A549 (cell line): ENCODE measurements around the gene ANTXR1. TPM values are rescaled to one million over a fixed set of nuclear protein-coding genes. Genes with fewer than 3 reads are reported as not detected.

Experiments
- ATAC-seq, 2 experiments: fragments of 200-7000 bp in 1 of 2; fragments of >200 bp in 1 of 2; cut with Nextera tagmentation in 1 of 2; cut with Tn5 transposase in 1 of 2; 3 replicates each; pipeline versions ENCODE4 v1.8.0 to v1.9.1; 2018 to 2020; ENCODE audit warnings: mild to moderate bottlenecking in 1 of 2, moderate library complexity in 1 of 2
- CTCF ChIA-PET: fragments of 300-600 bp; sonication (Branson Sonifier 250); formaldehyde crosslinking; extraction: SDS; loops from one replicate; lab custom pipeline; 2021; ENCODE audit warnings: antibody characterized with exemption, inconsistent platforms; lab: Yijun Ruan, JAX
- POLR2A ChIA-PET: fragments of 350-600 bp; formaldehyde crosslinking; extraction: SDS; loops from one replicate; lab custom pipeline; 2021; ENCODE audit warnings: antibody characterized with exemption, inconsistent platforms; lab: Yijun Ruan, JAX
- DNase-seq, 2 experiments: peaks; one replicate each; pipeline versions ENCODE4 v3.0.0 to v3.0.0-alpha.2; 2011 to 2016; ENCODE audit warnings: low read depth in 1 of 2, low spot score in 1 of 2
- FAIRE-seq: peaks from 2 replicates; lab custom pipeline; 2011; peaks lifted over from hg19 to GRCh38; lab: Jason Lieb, UNC
- H3K27ac ChIP-seq, 2 experiments: fragments of >200 bp; sonication (Bioruptor Twin); formaldehyde crosslinking; 3 replicates each; pipeline ENCODE4 v1.5.1; 2016 to 2017
- H3K4me1 ChIP-seq: fragments of >200 bp; sonication (Bioruptor Twin); formaldehyde crosslinking; 3 replicates; pipeline ENCODE4 v1.6.1; 2016
- H3K4me2 ChIP-seq: fragments of >200 bp; sonication (Bioruptor Twin); formaldehyde crosslinking; 3 replicates; pipeline ENCODE4 v1.6.1; 2016
- H3K4me3 ChIP-seq: fragments of >200 bp; sonication (Bioruptor Twin); formaldehyde crosslinking; 3 replicates; pipeline ENCODE4 v1.5.1; 2016
- H3K9me3 ChIP-seq: fragments of >200 bp; sonication (Bioruptor Twin); formaldehyde crosslinking; 3 replicates; pipeline ENCODE4 v1.6.1; 2016
- FOSB ChIP-seq: fragments of 250-450 bp; sonication (Bioruptor Pico); IDR thresholded peaks from 2 replicates; pipeline ENCODE4 v1.5.0; 2020; ENCODE audit warnings: mild to moderate bottlenecking, moderate library complexity
- HEYL ChIP-seq: fragments of 250-450 bp; sonication (Bioruptor Pico); IDR thresholded peaks from 2 replicates; pipeline ENCODE4 v1.8.0; 2021; ENCODE audit warnings: mild to moderate bottlenecking, moderate library complexity
- HMGXB4 ChIP-seq: fragments of 250-450 bp; sonication (Bioruptor Pico); IDR thresholded peaks from 2 replicates; pipeline ENCODE4 v1.5.0; 2021; ENCODE audit warnings: mild to moderate bottlenecking, moderate library complexity, borderline replicate concordance
- HOXB5 ChIP-seq: fragments of 250-450 bp; sonication (Bioruptor Pico); IDR thresholded peaks from 2 replicates; pipeline ENCODE4 v1.5.0; 2020; ENCODE audit warnings: mild to moderate bottlenecking, moderate library complexity
- NPAS2 ChIP-seq: fragments of 250-450 bp; sonication (Bioruptor Pico); IDR thresholded peaks from 2 replicates; pipeline ENCODE4 v1.8.0; 2022; ENCODE audit warnings: mild to moderate bottlenecking, moderate library complexity, borderline replicate concordance
- REST ChIP-seq: fragments of 200-600 bp; sonication (generic); IDR thresholded peaks from 2 replicates; pipeline ENCODE4 v1.6.1; 2016; ENCODE audit warnings: antibody characterized with exemption, mild to moderate bottlenecking, moderate library complexity
- SMC3 ChIP-seq: fragments of >200 bp; sonication (Bioruptor Twin); formaldehyde crosslinking; IDR thresholded peaks from 3 replicates; pipeline ENCODE4 v1.6.1; 2018; ENCODE audit warnings: inconsistent platforms
- TFCP2L1 ChIP-seq: fragments of 250-450 bp; sonication (Bioruptor Pico); IDR thresholded peaks from 2 replicates; pipeline ENCODE4 v1.5.0; 2021; ENCODE audit warnings: mild to moderate bottlenecking
- USF2 ChIP-seq: fragments of 450-650 bp; IDR thresholded peaks from 2 replicates; pipeline ENCODE4 v1.6.1; 2014; ENCODE audit warnings: antibody characterized with exemption
- ZNF302 ChIP-seq: fragments of 250-450 bp; sonication (Bioruptor Pico); IDR thresholded peaks from 2 replicates; pipeline ENCODE4 v1.9.0; 2021; ENCODE audit warnings: inconsistent platforms, mild to moderate bottlenecking, moderate library complexity
- WGBS: methylation state at CpG from one replicate; pipeline ENCODE4 v1.1.6; 2017; ENCODE audit errors: missing lambda C conversion rate; 5-methylcytosine and 5-hydroxymethylcytosine counted together
- polyA plus RNA-seq, 4 experiments: library from polyadenylated mRNA; depleted of rRNA in 3 of 4; stranded (reverse); fragments of >200 nt; fragmentation: RNase III in 1 of 4; extraction: RNeasy Plus Mini Kit Qiagen cat#74134 plus additional on column Dnase treatment in 1 of 4; gene quantifications; 2 replicates in 3 of 4; 3 replicates in 1 of 4; pipeline ENCODE4 v1.2.3, GENCODE V29; 2011 to 2017

Gene ANTXR1
- polyA plus RNA-seq, 2 of the 4 experiments (the other 2 are of a cell fraction), result 161 to 194 TPM

- H3K27ac ChIP-seq, result peak overlapping the region; percentile 74 to 84
- FAIRE-seq, result no peak
- WGBS, result 96% methylated on average over 7 of the region's 7 CpGs
These were observed 150.6 kb downstream of the ANTXR1 start for GRCh38 chr2:69163556-69163955.

GRCh38 chr2:69164061-69164778 lies 151.2 kb downstream of the ANTXR1 start:
- ATAC-seq, result no peak
- peak overlapping the region; percentile 74 to 84; a peak in 5 of 6 replicates for H3K27ac ChIP-seq
- TF ChIP-seq TFCP2L1 (CRISPR knock-in tag) (no peak), USF2 (no peak), HMGXB4 (CRISPR knock-in tag) (no peak), REST (no peak), ZNF302 (CRISPR knock-in tag) (no peak)
- no peak for DNase-seq
- 89% methylated on average over 8 of the region's 8 CpGs for WGBS
- ChIA-PET POLR2A (no interaction called here), CTCF (interaction anchor here (0.7 to 3.1 kb wide), 6 partner anchors 9 to 143 kb away, joined by 3 to 17 read pairs (median 4); no protein-coding TSS in a partner anchor)
- H3K4me1 ChIP-seq, result peaks cover 52% of the 10 kb centered on the region
- H3K4me2 ChIP-seq, result no peak overlapping the region
- no peak overlapping the region for H3K4me3 ChIP-seq
- no peak for FAIRE-seq
- no peaks in the 10 kb centered on the region for H3K9me3 ChIP-seq

More at GRCh38 chr2:69163556-69163955, 150.6 kb downstream of the ANTXR1 start:
- TF ChIP-seq REST, result no peak
- no peaks in the 10 kb centered on the region for H3K9me3 ChIP-seq
- no peak for DNase-seq
- POLR2A ChIA-PET, result interaction anchor here (0.7 to 1.7 kb wide), 4 partner anchors 80 to 143 kb away, joined by 3 to 6 read pairs (median 4); no protein-coding TSS in a partner anchor
- CTCF ChIA-PET, result interaction anchor here (0.6 to 3.1 kb wide), 4 partner anchors 10 to 187 kb away, joined by 3 to 17 read pairs (median 3); no protein-coding TSS in a partner anchor
- H3K4me3 ChIP-seq, result no peak overlapping the region
- H3K4me2 ChIP-seq, result peak overlapping the region; percentile 68
- ATAC-seq, result no peak
- H3K4me1 ChIP-seq, result peaks cover 49% of the 10 kb centered on the region

- ATAC-seq (no peak), FAIRE-seq (no peak)
- POLR2A ChIA-PET, result no interaction called here
- Histone ChIP-seq H3K4me1 (peaks cover 49% of the 10 kb centered on the region), H3K4me3 (no peak overlapping the region), H3K9me3 (no peaks in the 10 kb centered on the region)
- TF ChIP-seq HOXB5 (CRISPR knock-in tag) (no peak), FOSB (CRISPR knock-in tag) (no peak), NPAS2 (CRISPR knock-in tag) (no peak), SMC3 (no peak), HEYL (CRISPR knock-in tag) (no peak), ZNF302 (CRISPR knock-in tag) (no peak)
- TF ChIP-seq, all 56 proteins: peak for 0
- CTCF ChIA-PET, result interaction anchor here (0.7 to 3.1 kb wide), 8 partner anchors 8 to 152 kb away, joined by 3 to 17 read pairs (median 4); partner anchors contain the start of gene ANTXR1
- H3K27ac ChIP-seq, result peak overlapping the region; percentile 74 to 84; a peak in 4 of 6 replicates
- WGBS, result 87% methylated on average over 10 of the region's 10 CpGs
- DNase-seq, result no peak
- no peak overlapping the region for H3K4me2 ChIP-seq
These were observed 152.3 kb downstream of the ANTXR1 start for GRCh38 chr2:69165091-69165880.
